Measurements from ENCODE around the gene MLXIP.

The MLXIP gene

GRCh38 chr12:122121745-122122144 lies 43.2 kb downstream of the MLXIP start:
- no peak for TF ChIP-seq POLR2AphosphoS5 (IDR thresholded peaks at IDR 0.05; ENCODE audit: borderline replicate concordance, low read depth, low read length)
- TF ChIP-seq FOXP2 (optimal IDR thresholded peaks at IDR 0.05; ENCODE audit: control extremely low read depth, extremely low read length, insufficient read depth), result no peak
- no peak for TF ChIP-seq EZH2 (IDR thresholded peaks at IDR 0.05)
- H3K4me3 ChIP-seq, result no peak overlapping the region
- no peak overlapping the region for H3K27ac ChIP-seq
- DNase-seq (ENCODE audit: low read depth, low spot score), result no peak
- no peaks in the 10 kb centered on the region for H3K9me3 ChIP-seq (ENCODE audit: low read depth, low read length)
- H3K9ac ChIP-seq (ENCODE audit: insufficient read length), result no peak overlapping the region
- H3K36me3 ChIP-seq (ENCODE audit: insufficient read depth, low read length), result no peaks in the 10 kb centered on the region

DNA sequence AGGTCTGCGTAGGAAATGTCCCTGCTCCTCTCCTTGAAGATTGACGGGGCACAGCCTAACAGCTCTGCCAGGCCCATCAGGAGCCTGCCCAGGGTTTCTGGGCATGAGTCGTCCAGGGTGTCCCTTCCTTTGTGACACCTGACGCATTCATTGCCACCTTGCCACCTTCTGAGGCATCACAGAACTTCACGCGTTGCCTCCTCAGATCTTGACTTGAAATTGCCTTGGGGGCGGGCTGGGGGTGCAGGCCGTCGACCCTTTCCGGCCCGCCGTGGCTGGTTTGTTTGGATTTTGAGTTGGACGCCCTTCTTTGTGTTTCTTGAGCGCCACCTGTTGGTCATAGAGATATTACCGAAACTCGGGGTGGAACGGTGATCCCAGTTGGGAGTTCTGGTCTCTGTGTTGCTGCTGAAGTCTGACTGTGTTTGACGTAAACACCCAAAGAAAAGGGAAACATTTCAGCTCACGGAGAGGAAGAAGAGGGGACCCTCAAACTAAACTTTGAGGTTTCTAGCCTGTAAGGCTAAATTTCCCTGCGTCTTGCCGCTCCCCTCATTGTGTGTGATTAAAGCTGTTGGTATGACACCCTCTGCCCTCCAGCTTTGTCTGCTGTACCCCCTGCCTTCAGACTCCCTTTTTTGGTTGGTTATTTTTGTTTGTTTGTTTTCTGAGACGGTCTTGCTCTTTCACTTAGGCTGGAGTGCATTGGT lies 44.6 kb downstream of the MLXIP start:
- H3K4me3 ChIP-seq, result peak overlapping the region; percentile 15; the same call in 1 of the 2 replicates
- no peaks in the 10 kb centered on the region for H3K36me3 ChIP-seq (ENCODE audit: insufficient read depth, low read length)
- TF ChIP-seq POLR2AphosphoS5 (IDR thresholded peaks at IDR 0.05; ENCODE audit: borderline replicate concordance, low read depth, low read length) (no peak), FOXP2 (optimal IDR thresholded peaks at IDR 0.05; ENCODE audit: control extremely low read depth, extremely low read length, insufficient read depth) (no peak), EZH2 (IDR thresholded peaks at IDR 0.05) (no peak)
- no peak overlapping the region for H3K27ac ChIP-seq
- no peak for DNase-seq (ENCODE audit: low read depth, low spot score)
- no peak overlapping the region for H3K9ac ChIP-seq (ENCODE audit: insufficient read length)
- no peaks in the 10 kb centered on the region for H3K9me3 ChIP-seq (ENCODE audit: low read depth, low read length)

GRCh38 chr12:122123761-122124145 lies 45.2 kb downstream of the MLXIP start:
- no peak for DNase-seq (ENCODE audit: low read depth, low spot score)
- Histone ChIP-seq H3K9me3 (ENCODE audit: low read depth, low read length) (no peaks in the 10 kb centered on the region), H3K9ac (ENCODE audit: insufficient read length) (no peak overlapping the region), H3K4me3 (no peak overlapping the region), H3K36me3 (ENCODE audit: insufficient read depth, low read length) (no peaks in the 10 kb centered on the region; the same call in 1 of the 2 replicates), H3K27ac (no peak overlapping the region)
- TF ChIP-seq POLR2AphosphoS5 (IDR thresholded peaks at IDR 0.05; ENCODE audit: borderline replicate concordance, low read depth, low read length) (no peak), EZH2 (IDR thresholded peaks at IDR 0.05) (no peak), FOXP2 (optimal IDR thresholded peaks at IDR 0.05; ENCODE audit: control extremely low read depth, extremely low read length, insufficient read depth) (no peak)

DNA sequence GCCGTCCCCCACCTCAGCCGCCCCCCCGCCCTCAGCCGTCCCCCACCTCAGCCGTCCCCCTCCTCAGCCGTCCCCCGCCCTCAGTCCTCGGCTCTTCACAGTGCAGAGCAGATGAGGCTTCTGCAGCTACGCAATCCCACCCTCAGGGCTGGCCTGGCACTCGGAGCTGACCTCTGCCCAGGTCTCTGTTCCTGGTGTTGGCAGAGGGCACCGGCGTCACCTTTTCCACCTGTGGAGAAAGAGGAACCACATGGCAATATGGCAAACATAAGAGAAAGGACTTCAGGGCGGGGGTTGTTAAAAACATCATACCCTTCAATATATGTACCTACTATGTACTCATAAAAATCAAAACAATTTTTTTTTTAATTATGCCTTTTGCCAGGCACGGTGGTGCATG lies 45.8 kb downstream of the MLXIP start:
- Histone ChIP-seq H3K4me3 (no peak overlapping the region), H3K9me3 (ENCODE audit: low read depth, low read length) (no peaks in the 10 kb centered on the region), H3K27ac (no peak overlapping the region), H3K9ac (ENCODE audit: insufficient read length) (no peak overlapping the region), H3K36me3 (ENCODE audit: insufficient read depth, low read length) (peaks cover 4% of the 10 kb centered on the region; the same call in 1 of the 2 replicates)
- DNase-seq (ENCODE audit: low read depth, low spot score), result no peak
- TF ChIP-seq POLR2AphosphoS5 (IDR thresholded peaks at IDR 0.05; ENCODE audit: borderline replicate concordance, low read depth, low read length) (no peak), EZH2 (IDR thresholded peaks at IDR 0.05) (no peak), FOXP2 (optimal IDR thresholded peaks at IDR 0.05; ENCODE audit: control extremely low read depth, extremely low read length, insufficient read depth) (no peak)

GRCh38 chr12:122125452-122126341 lies 47.1 kb downstream of the MLXIP start:
- Histone ChIP-seq H3K27ac (no peak overlapping the region), H3K9me3 (ENCODE audit: low read depth, low read length) (no peaks in the 10 kb centered on the region), H3K9ac (ENCODE audit: insufficient read length) (no peak overlapping the region), H3K36me3 (ENCODE audit: insufficient read depth, low read length) (peaks cover 5% of the 10 kb centered on the region; the same call in 1 of the 2 replicates), H3K4me3 (no peak overlapping the region)
- no peak for DNase-seq (ENCODE audit: low read depth, low spot score)
- TF ChIP-seq FOXP2 (optimal IDR thresholded peaks at IDR 0.05; ENCODE audit: control extremely low read depth, extremely low read length, insufficient read depth), result no peak
- TF ChIP-seq EZH2 (IDR thresholded peaks at IDR 0.05), result no peak
- TF ChIP-seq POLR2AphosphoS5 (IDR thresholded peaks at IDR 0.05; ENCODE audit: borderline replicate concordance, low read depth, low read length), result no peak

GRCh38 chr12:122126342-122126635 lies 47.7 kb downstream of the MLXIP start:
- no peak for DNase-seq (ENCODE audit: low read depth, low spot score)
- TF ChIP-seq POLR2AphosphoS5 (IDR thresholded peaks at IDR 0.05; ENCODE audit: borderline replicate concordance, low read depth, low read length) (no peak), EZH2 (IDR thresholded peaks at IDR 0.05) (no peak), FOXP2 (optimal IDR thresholded peaks at IDR 0.05; ENCODE audit: control extremely low read depth, extremely low read length, insufficient read depth) (no peak)
- no peak overlapping the region for H3K9ac ChIP-seq (ENCODE audit: insufficient read length)
- H3K4me3 ChIP-seq, result no peak overlapping the region
- peaks cover 5% of the 10 kb centered on the region; the same call in 1 of the 2 replicates for H3K36me3 ChIP-seq (ENCODE audit: insufficient read depth, low read length)
- no peak overlapping the region for H3K27ac ChIP-seq
- no peaks in the 10 kb centered on the region for H3K9me3 ChIP-seq (ENCODE audit: low read depth, low read length)

DNA sequence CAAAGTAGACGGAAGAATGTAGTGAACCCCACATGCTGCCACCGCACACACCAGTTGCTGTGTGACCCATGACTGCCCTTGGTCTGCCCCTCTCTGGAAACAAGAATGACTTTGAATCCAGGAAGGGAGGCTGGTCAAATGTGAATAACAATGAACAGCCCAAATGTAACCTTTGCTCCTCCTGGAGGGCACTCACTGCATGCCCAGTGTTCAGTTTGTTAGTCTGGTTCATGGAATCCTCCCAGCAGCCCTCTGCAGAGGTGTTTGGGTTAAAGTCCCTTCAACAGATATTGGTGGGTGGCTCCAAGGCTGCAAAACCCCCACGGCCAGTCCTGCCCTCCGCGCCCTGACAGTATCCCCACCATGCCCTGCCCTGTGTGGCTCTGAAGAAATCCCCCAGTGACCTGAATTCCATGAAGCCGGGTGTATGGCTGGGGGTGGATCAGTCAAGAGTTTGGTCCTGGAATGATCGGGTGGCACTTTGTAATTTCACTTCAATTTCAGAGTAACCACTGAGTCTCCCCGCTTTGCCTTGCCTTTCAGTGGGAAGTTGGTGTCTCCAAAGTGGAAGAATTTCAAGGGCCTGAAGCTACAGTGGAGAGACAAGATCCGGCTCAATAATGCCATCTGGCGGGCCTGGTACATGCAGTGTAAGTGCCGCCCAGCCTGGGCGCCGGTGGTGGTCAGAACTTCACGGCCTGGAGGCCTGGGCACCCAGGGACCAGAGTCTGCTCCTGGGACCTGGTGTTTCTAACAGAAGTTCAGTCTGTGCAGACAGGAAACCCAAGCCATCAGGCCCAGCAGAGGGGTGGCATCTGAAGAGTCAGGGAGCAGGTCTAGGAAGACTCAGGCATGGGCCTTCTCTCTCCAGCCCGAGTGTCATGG lies 48.4 kb downstream of the MLXIP start:
- H3K4me3 ChIP-seq, result no peak overlapping the region
- no peak overlapping the region for H3K27ac ChIP-seq
- H3K36me3 ChIP-seq (ENCODE audit: insufficient read depth, low read length), result peaks cover 5% of the 10 kb centered on the region; the same call in 1 of the 2 replicates
- no peaks in the 10 kb centered on the region for H3K9me3 ChIP-seq (ENCODE audit: low read depth, low read length)
- DNase-seq (ENCODE audit: low read depth, low spot score), result no peak
- H3K9ac ChIP-seq (ENCODE audit: insufficient read length), result no peak overlapping the region
- TF ChIP-seq POLR2AphosphoS5 (IDR thresholded peaks at IDR 0.05; ENCODE audit: borderline replicate concordance, low read depth, low read length) (no peak), FOXP2 (optimal IDR thresholded peaks at IDR 0.05; ENCODE audit: control extremely low read depth, extremely low read length, insufficient read depth) (no peak), EZH2 (IDR thresholded peaks at IDR 0.05) (no peak)

Data from SK-N-MC (cell line).